Heart left ventricle (tissue), 16 donors: ENCODE results near the gene CCR9. TPM values are rescaled to one million over a fixed set of nuclear protein-coding genes. Genes with fewer than 3 reads are reported as not detected.

Experiments used
- ATAC-seq, 4 donors: fragments of 200-7000 bp; cut with Tn5 transposase; one replicate each; pipeline ENCODE4 v1.9.1; 2020 to 2022; ENCODE audit warnings: moderate library complexity in 4 of 4, mild to moderate bottlenecking in 3 of 4, moderate number of reproducible peaks in 1 of 4
- DNase-seq, 5 donors: peaks; one replicate each; pipeline ENCODE4 v3.0.0-alpha.2; 2020
- H3K27ac ChIP-seq, 12 donors: fragments of 200-600 bp; sonication (generic) in 4 of 12; one replicate each; pipeline versions ENCODE4 v1.5.0 to v1.8.0; 2016 to 2022; ENCODE audit warnings: mild to moderate bottlenecking in 2 of 12
- H3K27me3 ChIP-seq, 9 donors: fragments of 200-600 bp; sonication (generic) in 2 of 9; one replicate each; pipeline versions ENCODE4 v1.5.1 to v1.8.0; 2016 to 2022; ENCODE audit warnings: mild to moderate bottlenecking in 3 of 9
- H3K36me3 ChIP-seq, 9 donors: fragments of 200-600 bp; sonication (generic) in 2 of 9; one replicate each; pipeline versions ENCODE4 v1.5.0 to v1.8.0; 2018 to 2022; ENCODE audit warnings: mild to moderate bottlenecking in 2 of 9
- H3K4me1 ChIP-seq, 12 donors: fragments of 200-600 bp; sonication (generic) in 4 of 12; one replicate each; pipeline versions ENCODE4 v1.5.0 to v1.8.0; 2016 to 2022; ENCODE audit warnings: mild to moderate bottlenecking in 3 of 12
- H3K4me3 ChIP-seq, 12 donors: fragments of 200-600 bp; sonication (generic) in 4 of 12; one replicate each; pipeline versions ENCODE4 v1.5.0 to v1.8.0; 2017 to 2022; ENCODE audit warnings: mild to moderate bottlenecking in 9 of 12, moderate library complexity in 4 of 12
- H3K9me3 ChIP-seq, 12 donors: fragments of 200-600 bp; sonication (generic) in 4 of 12; one replicate each; pipeline versions ENCODE4 v1.5.0 to v1.8.0; 2016 to 2022; ENCODE audit warnings: mild to moderate bottlenecking in 1 of 12
- CTCF ChIP-seq, 12 donors: fragments of 200-600 bp; sonication (generic) in 4 of 12; IDR thresholded peaks; one replicate each; pipeline versions ENCODE4 v1.5.0 to v1.8.0; 2018 to 2022; ENCODE audit warnings: antibody characterized with exemption in 12 of 12, mild to moderate bottlenecking in 5 of 12
- POLR2A ChIP-seq, 2 donors: fragments of 450-650 bp; IDR thresholded peaks; one replicate each; pipeline ENCODE4 v1.6.1; 2017; ENCODE audit warnings: antibody characterized with exemption in 2 of 2, mild to moderate bottlenecking in 2 of 2, moderate library complexity in 2 of 2
- WGBS, 4 donors: extraction: QIAGEN DNeasy Blood & Tissue Kit in 2 of 4; methylation state at CpG; one replicate each; pipeline versions ENCODE4 v1.1.5 to v1.1.7; 2013 to 2018; 5-methylcytosine and 5-hydroxymethylcytosine counted together
- intact Hi-C, 10 donors: fragments of 100-400 bp; cut with DNase I; formaldehyde crosslinking; loops; one replicate each; pipeline versions ENCODE4 v1.11.1 to v1.14.2; 2022
- polyA plus RNA-seq, 2 donors: library from polyadenylated mRNA; stranded (reverse); fragments of 200-250 nt; gene quantifications; one replicate each; pipeline ENCODE4 v1.2.3, GENCODE V29; 2013
- total RNA-seq, 9 donors: library from RNA; depleted of rRNA in 2 of 9; stranded (reverse); fragments of >200 nt in 2 of 9; fragmentation: NEBNext Ultra II Directional in 3 of 9; extraction: Animal tissue kit (Norgen Biotek cat#: 25700) in 3 of 9; gene quantifications; one replicate each; pipeline versions ENCODE4 v1.1.0 to v1.2.4, GENCODE V29; 2016 to 2023
- donor health status: ischemic (EF 13 %, LVEDD 7.1; RV severe dilation, severe dysfunction).
- donor health status: healthy with polysubstance abuse.
- donor health status: DM: no; HTN: yes; CAD: no.
- donor health status: DM: no; HTN: no; CAD: no.
- donor health status: ischemic (EF 25% LVEDD 6.9; RV normal size, moderate dysfunction).
- donor health status: ischemic (EF 25% LVEDD 5.7; RV mildly dilated, moderate dysfunction).
- donor health status: healthy.
- donor health status: DM: yes; HTN: yes; CAD: no.
- donor health status: ischemic (EF 35%, LVEDD 5.7; RV mildly dilated, moderate dysfunction).
- donor health status: nonischemic (EF 11% LVEDD 7.7; RV severe dilation, severe dysfunction).
- donor health status: DM: yes; HTN: yes; CAD: no.
- donor health status: PGD.
- donor health status: ischemic (EF 29% LVEDD 5.4; RV normal size, mild dysfunction).
- donor health status: nonischemic (EF 23%, LVEDD 6.1; RV moderate dilation, normal function).

CCR9 gene
- total and polyA plus RNA-seq, 11 donors: 0.03 TPM; not detected in 10

GRCh38 chr3:45890405-45890804, 4.1 kb downstream of the CCR9 start:
- DNase-seq (no peak), ATAC-seq (no peak)
- TF ChIP-seq POLR2A (IDR thresholded peaks at IDR 0.05): no peak
- TF ChIP-seq CTCF (IDR thresholded peaks at IDR 0.05): no peak
- H3K9me3 ChIP-seq: peaks cover 0 to 4% (median 0%) of the 10 kb centered on the region in 12 donors
- no peak overlapping the region for H3K4me3 ChIP-seq
- intact Hi-C loops: no loop called here
- H3K27me3 ChIP-seq: peaks cover 0 to 3% (median 0%) of the 10 kb centered on the region in 9 donors
- H3K27ac ChIP-seq: no peak overlapping the region
- WGBS, 4 donors: 48 to 54% (median 50%) methylated on average over 3 of the region's 3 CpGs
- H3K4me1 ChIP-seq: no peaks in the 10 kb centered on the region
- no peaks in the 10 kb centered on the region for H3K36me3 ChIP-seq

- intact Hi-C loops: no loop called here
- H3K4me1 ChIP-seq: no peaks in the 10 kb centered on the region
- ATAC-seq: no peak
- no peaks in the 10 kb centered on the region for H3K27me3 ChIP-seq
- no peak for DNase-seq
- H3K9me3 ChIP-seq: peaks cover 0 to 4% (median 0%) of the 10 kb centered on the region in 12 donors
- H3K36me3 ChIP-seq: no peaks in the 10 kb centered on the region
- no peak for TF ChIP-seq CTCF (IDR thresholded peaks at IDR 0.05)
- TF ChIP-seq POLR2A (IDR thresholded peaks at IDR 0.05): no peak
- no peak overlapping the region for H3K4me3 ChIP-seq
- WGBS, 4 donors: 89 to 99% (median 95%) methylated on average over 1 of the region's 1 CpG
- H3K27ac ChIP-seq: no peak overlapping the region
Measured at GRCh38 chr3:45892161-45892560, 5.8 kb downstream of the CCR9 start.

- no peak for DNase-seq
- no peaks in the 10 kb centered on the region for H3K4me1 ChIP-seq
- H3K36me3 ChIP-seq: no peaks in the 10 kb centered on the region
- H3K27ac ChIP-seq: no peak overlapping the region
- no peak overlapping the region for H3K4me3 ChIP-seq
- no peak for ATAC-seq
- no peaks in the 10 kb centered on the region for H3K27me3 ChIP-seq
- H3K9me3 ChIP-seq: peaks cover 0 to 4% (median 0%) of the 10 kb centered on the region in 12 donors
- TF ChIP-seq CTCF (IDR thresholded peaks at IDR 0.05) (no peak), POLR2A (IDR thresholded peaks at IDR 0.05) (no peak)
- WGBS, 4 donors: 73 to 83% (median 80%) methylated on average over 6 of the region's 6 CpGs
- intact Hi-C loops: no loop called here
Measured at GRCh38 chr3:45894015-45894414, 7.7 kb downstream of the CCR9 start.

GRCh38 chr3:45895686-45896468, 9.5 kb downstream of the CCR9 start:
- ATAC-seq (no peak), DNase-seq (no peak)
- H3K27ac ChIP-seq: no peak overlapping the region
- no peaks in the 10 kb centered on the region for H3K27me3 ChIP-seq
- no peak overlapping the region for H3K4me3 ChIP-seq
- no peaks in the 10 kb centered on the region for H3K4me1 ChIP-seq
- intact Hi-C loops: no loop called here
- WGBS, 4 donors: 88 to 95% (median 92%) methylated on average over 5 of the region's 5 CpGs
- no peaks in the 10 kb centered on the region for H3K36me3 ChIP-seq
- TF ChIP-seq POLR2A (IDR thresholded peaks at IDR 0.05) (no peak), CTCF (IDR thresholded peaks at IDR 0.05) (no peak)
- peaks cover 0 to 4% (median 0%) of the 10 kb centered on the region in 12 donors for H3K9me3 ChIP-seq
